ENCODE data around the gene CYP2A13.
A peak's percentile ranks its signal among the peaks of the same experiment; 100 is the strongest.
"Not testable (repeated sequence)": the region's sequence is repeated elsewhere in the genome, so short reads cannot be mapped to it uniquely, and the experiment has no call there.

The CYP2A13 gene

GRCh38 chr19:41098762-41099161 is 10.5 kb downstream of the CYP2A13 start:
- DNase-seq (no peak), ATAC-seq (replicated peaks) (no peak)
- peaks cover 16 to 76% of the 10 kb centered on the region in 2 donors for H3K27me3 Mint-ChIP-seq
- no peak overlapping the region for H3K4me3 Mint-ChIP-seq
- H3K4me1 Mint-ChIP-seq (ENCODE audit: low read depth in 2 of 2) = peaks cover 2 to 7% of the 10 kb centered on the region in 2 donors
- H3K9me3 Mint-ChIP-seq = peaks cover 2 to 17% of the 10 kb centered on the region in 2 donors
- H3K36me3 Mint-ChIP-seq (ENCODE audit: insufficient read depth) = no peaks in the 10 kb centered on the region
- no peak overlapping the region for H3K27ac Mint-ChIP-seq

GRCh38 chr19:41102210-41102609 is 14.0 kb downstream of the CYP2A13 start:
- not testable (repeated sequence) for DNase-seq; H3K36me3 Mint-ChIP-seq (ENCODE audit: insufficient read depth); H3K4me3 Mint-ChIP-seq; H3K4me1 Mint-ChIP-seq (ENCODE audit: low read depth in 2 of 2); ATAC-seq (replicated peaks); H3K27ac Mint-ChIP-seq
- Mint-ChIP-seq H3K27me3 (peaks cover 9 to 60% of the 10 kb centered on the region in 2 donors), H3K9me3 (peaks cover 2 to 17% of the 10 kb centered on the region in 2 donors)

- no peak overlapping the region for H3K4me3 Mint-ChIP-seq
- DNase-seq = no peak
- peaks cover 2 to 13% of the 10 kb centered on the region in 2 donors for H3K9me3 Mint-ChIP-seq
- H3K36me3 Mint-ChIP-seq (ENCODE audit: insufficient read depth) = no peaks in the 10 kb centered on the region
- H3K27ac Mint-ChIP-seq = no peak overlapping the region
- H3K27me3 Mint-ChIP-seq = peaks cover 9 to 28% of the 10 kb centered on the region in 2 donors
- H3K4me1 Mint-ChIP-seq (ENCODE audit: low read depth in 2 of 2) = no peaks in the 10 kb centered on the region
- ATAC-seq (replicated peaks) = no peak
Observed at GRCh38 chr19:41106177-41106576, 17.9 kb downstream of the CYP2A13 start.

GRCh38 chr19:41111296-41111695 is 23.0 kb downstream of the CYP2A13 start:
- Mint-ChIP-seq H3K4me1 (ENCODE audit: low read depth in 2 of 2) (peaks cover 0 to 4% of the 10 kb centered on the region in 2 donors), H3K4me3 (no peak overlapping the region), H3K36me3 (ENCODE audit: insufficient read depth) (no peaks in the 10 kb centered on the region), H3K9me3 (no peaks in the 10 kb centered on the region), H3K27ac (no peak overlapping the region), H3K27me3 (no peaks in the 10 kb centered on the region)
- ATAC-seq (replicated peaks) = no peak
- no peak for DNase-seq

GRCh38 chr19:41111750-41112295 is 23.6 kb downstream of the CYP2A13 start:
- H3K9me3 Mint-ChIP-seq = no peaks in the 10 kb centered on the region
- H3K27ac Mint-ChIP-seq = no peak overlapping the region
- no peak for DNase-seq

GRCh38 chr19:41112728-41113290 is 24.6 kb downstream of the CYP2A13 start:
- no peak overlapping the region for H3K4me3 Mint-ChIP-seq
- ATAC-seq (replicated peaks) (no peak), DNase-seq (no peak)
- H3K36me3 Mint-ChIP-seq (ENCODE audit: insufficient read depth) = no peaks in the 10 kb centered on the region
- H3K27ac Mint-ChIP-seq = no peak overlapping the region
- no peaks in the 10 kb centered on the region for H3K27me3 Mint-ChIP-seq
- H3K9me3 Mint-ChIP-seq = peaks cover 0 to 1% of the 10 kb centered on the region in 2 donors
- H3K4me1 Mint-ChIP-seq (ENCODE audit: low read depth in 2 of 2) = peaks cover 0 to 7% of the 10 kb centered on the region in 2 donors

More at GRCh38 chr19:41111750-41112295, 23.6 kb downstream of the CYP2A13 start:
- no peaks in the 10 kb centered on the region for H3K36me3 Mint-ChIP-seq (ENCODE audit: insufficient read depth)
- no peaks in the 10 kb centered on the region for H3K27me3 Mint-ChIP-seq
- H3K4me1 Mint-ChIP-seq (ENCODE audit: low read depth in 2 of 2) = peaks cover 0 to 4% of the 10 kb centered on the region in 2 donors
- H3K4me3 Mint-ChIP-seq = no peak overlapping the region
- no peak for ATAC-seq (replicated peaks)

GRCh38 chr19:41114132-41114531 is 25.9 kb downstream of the CYP2A13 start, which contains the start of gene CYP2F1:
TSS of gene CYP2F1 (plus strand) at chr19:41114432. CDS start at chr19:41116189, 1,757 bp downstream.
- Mint-ChIP-seq H3K36me3 (ENCODE audit: insufficient read depth) (no peaks in the 10 kb centered on the region), H3K27me3 (no peaks in the 10 kb centered on the region), H3K4me3 (no peak within 1 kb of the TSS), H3K4me1 (ENCODE audit: low read depth in 2 of 2) (peaks cover 0 to 7% of the 10 kb centered on the region in 2 donors), H3K9me3 (peaks cover 0 to 1% of the 10 kb centered on the region in 2 donors), H3K27ac (peak within 1 kb of the TSS in 1 of 2 donors; percentile 5)
- DNase-seq (no peak), ATAC-seq (replicated peaks) (no peak)

GRCh38 chr19:41116261-41116660 is 28.0 kb downstream of the CYP2A13 start:
- no peaks in the 10 kb centered on the region for H3K27me3 Mint-ChIP-seq
- peaks cover 0 to 1% of the 10 kb centered on the region in 2 donors for H3K9me3 Mint-ChIP-seq
- H3K36me3 Mint-ChIP-seq (ENCODE audit: insufficient read depth) = peaks cover 14% of the 10 kb centered on the region
- no peak overlapping the region for H3K4me3 Mint-ChIP-seq
- DNase-seq (no peak), ATAC-seq (replicated peaks) (no peak)
- H3K27ac Mint-ChIP-seq = peak overlapping the region in 1 of 2 donors; percentile 11
- peaks cover 11 to 23% of the 10 kb centered on the region in 2 donors for H3K4me1 Mint-ChIP-seq (ENCODE audit: low read depth in 2 of 2)

GRCh38 chr19:41120929-41121911 is 33.0 kb downstream of the CYP2A13 start:
- ATAC-seq (replicated peaks) (peak; percentile 85), DNase-seq (peak; percentile 80 to 83 (median 82))
- not testable (repeated sequence) for H3K27me3 Mint-ChIP-seq, H3K9me3 Mint-ChIP-seq
- Mint-ChIP-seq H3K36me3 (ENCODE audit: insufficient read depth) (peaks cover 18% of the 10 kb centered on the region), H3K27ac (peak overlapping the region; percentile 96 to 99), H3K4me1 (ENCODE audit: low read depth in 2 of 2) (peaks cover 22 to 32% of the 10 kb centered on the region in 2 donors), H3K4me3 (peak overlapping the region; percentile 72 to 81)

GRCh38 chr19:41122846-41123245 is 34.6 kb downstream of the CYP2A13 start:
- H3K36me3 Mint-ChIP-seq (ENCODE audit: insufficient read depth) = peaks cover 18% of the 10 kb centered on the region
- not testable (repeated sequence) for DNase-seq; ATAC-seq (replicated peaks); H3K4me3 Mint-ChIP-seq; H3K27me3 Mint-ChIP-seq; H3K9me3 Mint-ChIP-seq
- peaks cover 32 to 41% of the 10 kb centered on the region in 2 donors for H3K4me1 Mint-ChIP-seq (ENCODE audit: low read depth in 2 of 2)
- H3K27ac Mint-ChIP-seq = peak overlapping the region; percentile 86 to 99

- H3K27me3 Mint-ChIP-seq = no peaks in the 10 kb centered on the region
- ATAC-seq (replicated peaks) = no peak
- H3K9me3 Mint-ChIP-seq = peaks cover 0 to 2% of the 10 kb centered on the region in 2 donors
- peak overlapping the region in 1 of 2 donors; percentile 29 for H3K4me3 Mint-ChIP-seq
- peaks cover 21% of the 10 kb centered on the region for H3K36me3 Mint-ChIP-seq (ENCODE audit: insufficient read depth)
- H3K4me1 Mint-ChIP-seq (ENCODE audit: low read depth in 2 of 2) = peaks cover 42 to 51% of the 10 kb centered on the region in 2 donors
- H3K27ac Mint-ChIP-seq = peak overlapping the region; percentile 86 to 99
- DNase-seq = no peak
Observed at GRCh38 chr19:41123716-41124294, 35.6 kb downstream of the CYP2A13 start.

GRCh38 chr19:41126765-41127203 is 38.5 kb downstream of the CYP2A13 start:
- not testable (repeated sequence) for H3K9me3 Mint-ChIP-seq; H3K27me3 Mint-ChIP-seq; H3K36me3 Mint-ChIP-seq (ENCODE audit: insufficient read depth)
- H3K4me3 Mint-ChIP-seq = peak overlapping the region in 1 of 2 donors; percentile 23
- H3K27ac Mint-ChIP-seq = peak overlapping the region; percentile 75 to 87
- DNase-seq = peak; percentile 58 to 66 (median 66)
- H3K4me1 Mint-ChIP-seq (ENCODE audit: low read depth in 2 of 2) = peaks cover 29 to 35% of the 10 kb centered on the region in 2 donors
- peak; percentile 23 for ATAC-seq (replicated peaks)

GRCh38 chr19:41127362-41127761 is 39.1 kb downstream of the CYP2A13 start:
- Mint-ChIP-seq H3K27ac (peak overlapping the region; percentile 75 to 87), H3K4me3 (peak overlapping the region; percentile 76 to 82), H3K4me1 (ENCODE audit: low read depth in 2 of 2) (peaks cover 28 to 33% of the 10 kb centered on the region in 2 donors)
- H3K27me3 Mint-ChIP-seq; DNase-seq; ATAC-seq (replicated peaks); H3K36me3 Mint-ChIP-seq (ENCODE audit: insufficient read depth); H3K9me3 Mint-ChIP-seq: not testable (repeated sequence)

Measured in effector memory CD8-positive, alpha-beta T cell (primary cell).